IPS-18c (cell line): ENCODE measurements around the gene TCF23.

Source experiments
- H3K4me3 ChIP-seq: 2 replicates; pipeline ENCODE4 v1.7.0; 2013; ENCODE audit warnings: low read depth, mild to moderate bottlenecking, low read length, moderate library complexity; ENCODE audit not compliant: insufficient read depth
- H3K9me3 ChIP-seq: one replicate; pipeline ENCODE4 v1.6.1; 2013; ENCODE audit warnings: mild to moderate bottlenecking, low read length, moderate library complexity; ENCODE audit not compliant: control insufficient read depth, insufficient read depth

TCF23 gene

GRCh38 chr2:27199241-27199640 lies 50.4 kb downstream of the TCF23 start:
- no peaks in the 10 kb centered on the region for H3K9me3 ChIP-seq
- no peak overlapping the region for H3K4me3 ChIP-seq

- Histone ChIP-seq H3K9me3 (no peaks in the 10 kb centered on the region), H3K4me3 (no peak overlapping the region)
Observed at GRCh38 chr2:27201675-27202074, 52.9 kb downstream of the TCF23 start.

GRCh38 chr2:27202854-27203253 lies 54.0 kb downstream of the TCF23 start:
- H3K9me3 ChIP-seq, result no peaks in the 10 kb centered on the region
- no peak overlapping the region for H3K4me3 ChIP-seq

GRCh38 chr2:27203741-27204140 lies 54.9 kb downstream of the TCF23 start:
- Histone ChIP-seq H3K9me3 (no peaks in the 10 kb centered on the region), H3K4me3 (no peak overlapping the region)

GRCh38 chr2:27204566-27204965 lies 55.8 kb downstream of the TCF23 start:
- H3K9me3 ChIP-seq, result no peaks in the 10 kb centered on the region
- no peak overlapping the region for H3K4me3 ChIP-seq

GRCh38 chr2:27205206-27205605 lies 56.4 kb downstream of the TCF23 start:
- Histone ChIP-seq H3K4me3 (no peak overlapping the region), H3K9me3 (no peaks in the 10 kb centered on the region)

GRCh38 chr2:27206346-27206745 lies 57.5 kb downstream of the TCF23 start:
- Histone ChIP-seq H3K9me3 (no peaks in the 10 kb centered on the region), H3K4me3 (no peak overlapping the region)
